ENCODE results near the gene PKD1L1.
"Not testable (repeated sequence)": the region's sequence is repeated elsewhere in the genome, so short reads cannot be mapped to it uniquely, and the experiment has no call there.

PKD1L1 gene

DNA sequence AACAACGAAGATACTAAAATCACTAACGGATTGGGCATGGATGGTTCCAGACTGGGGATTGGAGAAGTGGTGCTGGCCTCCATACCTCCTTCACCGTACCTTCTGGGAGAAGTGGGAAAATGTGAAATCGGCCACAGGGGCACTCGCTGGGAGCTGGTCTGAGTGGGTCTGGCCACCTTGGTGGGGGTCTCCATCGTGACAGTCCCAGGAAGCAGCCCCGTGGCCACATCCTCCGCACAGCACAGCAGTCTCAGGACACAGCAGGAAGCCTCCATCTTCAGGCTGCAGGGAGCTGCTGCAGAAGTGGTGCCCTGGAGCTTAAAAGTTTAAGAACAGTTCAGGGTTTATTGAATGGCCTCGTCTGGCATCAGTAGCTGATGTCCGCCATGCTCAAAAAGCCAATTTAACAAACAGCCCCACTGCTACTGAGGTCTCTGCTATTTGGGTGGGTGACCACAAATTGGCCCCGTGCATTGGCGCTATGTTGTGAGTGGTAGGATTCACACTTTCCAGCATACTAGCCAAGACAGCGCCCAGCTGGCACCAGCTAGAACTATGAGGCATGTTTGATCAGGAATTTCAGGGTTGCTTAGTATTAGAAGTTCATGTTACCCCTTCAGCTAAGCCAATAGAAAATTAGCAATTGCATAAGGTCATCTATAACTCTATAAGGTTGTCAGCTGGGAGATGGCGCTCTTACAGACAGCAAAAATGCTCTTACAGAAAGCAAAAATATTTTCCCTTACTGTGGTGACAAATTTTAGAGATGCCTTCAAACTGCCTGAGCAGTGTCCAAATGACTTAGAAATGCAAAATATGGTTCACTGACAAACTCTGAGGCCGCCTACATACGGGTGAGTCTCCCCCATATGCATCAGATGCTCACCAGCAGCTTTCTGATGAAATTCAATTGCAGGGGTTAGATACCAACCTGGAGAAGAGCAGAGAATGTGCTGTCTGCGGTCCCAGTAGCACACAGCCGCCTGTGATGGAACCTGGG, 17.0 kb downstream of the PKD1L1 start:
- ATAC-seq: peak; percentile 15; the same call in 2 of the 3 replicates

DNA sequence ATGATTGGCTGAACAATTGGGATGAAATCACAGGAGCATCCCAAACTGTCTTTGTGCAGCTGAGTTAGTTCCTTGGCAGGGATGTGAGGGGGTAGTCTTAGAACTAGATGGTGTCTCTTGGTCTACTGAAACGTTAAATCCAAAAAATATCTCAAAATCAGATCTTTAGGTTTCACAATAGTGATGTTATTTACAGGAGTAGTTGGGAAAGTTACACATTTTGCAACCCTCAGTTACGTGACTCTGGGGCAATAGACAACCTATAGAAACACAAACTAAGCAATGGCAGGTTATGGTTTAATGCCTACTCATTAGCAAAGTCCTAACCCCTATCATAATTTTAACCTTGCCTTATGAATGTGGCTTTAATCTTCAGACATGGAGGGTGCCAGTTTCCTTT, 24.0 kb downstream of the PKD1L1 start:
- ATAC-seq: no peak
- no peak for TF ChIP-seq ARNTL (CRISPR knock-in tag; IDR thresholded peaks at IDR 0.05; ENCODE audit: borderline replicate concordance, low read depth)

More for the DNA sequence above, 17.0 kb downstream of the PKD1L1 start:
- TF ChIP-seq, protein P1, sequence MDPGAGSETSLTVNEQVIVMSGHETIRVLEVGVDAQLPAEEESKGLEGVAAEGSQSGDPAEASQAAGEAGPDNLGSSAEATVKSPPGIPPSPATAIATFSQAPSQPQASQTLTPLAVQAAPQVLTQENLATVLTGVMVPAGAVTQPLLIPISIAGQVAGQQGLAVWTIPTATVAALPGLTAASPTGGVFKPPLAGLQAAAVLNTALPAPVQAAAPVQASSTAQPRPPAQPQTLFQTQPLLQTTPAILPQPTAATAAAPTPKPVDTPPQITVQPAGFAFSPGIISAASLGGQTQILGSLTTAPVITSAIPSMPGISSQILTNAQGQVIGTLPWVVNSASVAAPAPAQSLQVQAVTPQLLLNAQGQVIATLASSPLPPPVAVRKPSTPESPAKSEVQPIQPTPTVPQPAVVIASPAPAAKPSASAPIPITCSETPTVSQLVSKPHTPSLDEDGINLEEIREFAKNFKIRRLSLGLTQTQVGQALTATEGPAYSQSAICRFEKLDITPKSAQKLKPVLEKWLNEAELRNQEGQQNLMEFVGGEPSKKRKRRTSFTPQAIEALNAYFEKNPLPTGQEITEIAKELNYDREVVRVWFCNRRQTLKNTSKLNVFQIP (CRISPR knock-in tag; IDR thresholded peaks at IDR 0.05; ENCODE audit: borderline replicate concordance, low read depth): no peak
- no peak for TF ChIP-seq OSR1 (CRISPR knock-in tag; IDR thresholded peaks at IDR 0.05)
- TF ChIP-seq ZFP30 (CRISPR knock-in tag; IDR thresholded peaks at IDR 0.05): no peak
- TF ChIP-seq, protein P2, sequence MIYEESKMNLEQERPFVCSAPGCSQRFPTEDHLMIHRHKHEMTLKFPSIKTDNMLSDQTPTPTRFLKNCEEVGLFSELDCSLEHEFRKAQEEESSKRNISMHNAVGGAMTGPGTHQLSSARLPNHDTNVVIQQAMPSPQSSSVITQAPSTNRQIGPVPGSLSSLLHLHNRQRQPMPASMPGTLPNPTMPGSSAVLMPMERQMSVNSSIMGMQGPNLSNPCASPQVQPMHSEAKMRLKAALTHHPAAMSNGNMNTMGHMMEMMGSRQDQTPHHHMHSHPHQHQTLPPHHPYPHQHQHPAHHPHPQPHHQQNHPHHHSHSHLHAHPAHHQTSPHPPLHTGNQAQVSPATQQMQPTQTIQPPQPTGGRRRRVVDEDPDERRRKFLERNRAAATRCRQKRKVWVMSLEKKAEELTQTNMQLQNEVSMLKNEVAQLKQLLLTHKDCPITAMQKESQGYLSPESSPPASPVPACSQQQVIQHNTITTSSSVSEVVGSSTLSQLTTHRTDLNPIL (CRISPR knock-in tag; IDR thresholded peaks at IDR 0.05; ENCODE audit: low read depth): no peak
- TF ChIP-seq PPARA (CRISPR knock-in tag; IDR thresholded peaks at IDR 0.05; ENCODE audit: borderline replicate concordance): no peak
- no peak for TF ChIP-seq ZNF70 (CRISPR knock-in tag; IDR thresholded peaks at IDR 0.05)
- no peak for TF ChIP-seq TOX (CRISPR knock-in tag; IDR thresholded peaks at IDR 0.05; ENCODE audit: borderline replicate concordance)
- no peak for TF ChIP-seq ZFP3 (CRISPR knock-in tag; IDR thresholded peaks at IDR 0.05)
- no peak for TF ChIP-seq BACH2 (CRISPR knock-in tag; IDR thresholded peaks at IDR 0.05; ENCODE audit: borderline replicate concordance)
- TF ChIP-seq GLIS3 (CRISPR knock-in tag; IDR thresholded peaks at IDR 0.05): no peak
- TF ChIP-seq CSDC2 (CRISPR knock-in tag; IDR thresholded peaks at IDR 0.05): no peak
- no peak for TF ChIP-seq ZNF8 (CRISPR knock-in tag; IDR thresholded peaks at IDR 0.05)
- TF ChIP-seq, protein P3, sequence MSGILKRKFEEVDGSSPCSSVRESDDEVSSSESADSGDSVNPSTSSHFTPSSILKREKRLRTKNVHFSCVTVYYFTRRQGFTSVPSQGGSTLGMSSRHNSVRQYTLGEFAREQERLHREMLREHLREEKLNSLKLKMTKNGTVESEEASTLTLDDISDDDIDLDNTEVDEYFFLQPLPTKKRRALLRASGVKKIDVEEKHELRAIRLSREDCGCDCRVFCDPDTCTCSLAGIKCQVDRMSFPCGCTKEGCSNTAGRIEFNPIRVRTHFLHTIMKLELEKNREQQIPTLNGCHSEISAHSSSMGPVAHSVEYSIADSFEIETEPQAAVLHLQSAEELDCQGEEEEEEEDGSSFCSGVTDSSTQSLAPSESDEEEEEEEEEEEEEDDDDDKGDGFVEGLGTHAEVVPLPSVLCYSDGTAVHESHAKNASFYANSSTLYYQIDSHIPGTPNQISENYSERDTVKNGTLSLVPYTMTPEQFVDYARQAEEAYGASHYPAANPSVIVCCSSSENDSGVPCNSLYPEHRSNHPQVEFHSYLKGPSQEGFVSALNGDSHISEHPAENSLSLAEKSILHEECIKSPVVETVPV (CRISPR knock-in tag; IDR thresholded peaks at IDR 0.05): no peak

DNA sequence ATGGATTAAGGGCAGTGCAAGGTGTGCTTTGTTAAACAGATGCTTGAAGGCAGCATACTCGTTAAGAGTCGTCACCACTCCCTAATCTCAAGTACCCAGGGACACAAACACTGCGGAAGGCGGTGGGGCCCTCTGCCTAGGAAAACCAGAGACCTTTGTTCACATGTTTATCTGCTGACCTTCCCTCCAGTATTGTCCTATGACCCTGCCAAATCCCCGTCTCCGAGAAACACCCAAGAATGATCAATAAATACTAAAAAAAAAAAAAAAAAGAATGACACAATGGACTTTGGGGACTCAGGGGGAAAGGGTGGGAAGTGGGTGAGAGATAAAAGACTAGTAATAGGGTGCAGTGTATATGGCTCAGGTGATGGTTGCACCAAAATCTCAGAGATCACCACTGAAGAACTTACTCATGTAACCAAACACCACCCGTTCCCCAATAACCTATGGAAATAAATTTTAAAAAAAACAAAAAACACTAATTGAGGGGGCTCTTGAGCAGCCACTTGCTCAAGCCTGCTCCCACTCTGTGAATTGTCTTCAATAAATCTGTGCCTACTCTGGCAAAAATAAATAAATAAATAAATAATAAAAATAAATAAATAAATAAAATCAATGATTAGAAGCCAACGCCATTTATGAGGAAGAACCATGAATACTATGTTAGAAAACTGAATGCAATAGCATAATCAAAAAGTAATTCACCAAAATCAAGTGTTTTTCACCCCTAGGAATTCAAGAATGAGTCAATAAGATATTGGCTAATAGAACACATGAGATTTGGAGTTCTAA, 25.0 kb downstream of the PKD1L1 start:
- not testable (repeated sequence) for ATAC-seq

DNA sequence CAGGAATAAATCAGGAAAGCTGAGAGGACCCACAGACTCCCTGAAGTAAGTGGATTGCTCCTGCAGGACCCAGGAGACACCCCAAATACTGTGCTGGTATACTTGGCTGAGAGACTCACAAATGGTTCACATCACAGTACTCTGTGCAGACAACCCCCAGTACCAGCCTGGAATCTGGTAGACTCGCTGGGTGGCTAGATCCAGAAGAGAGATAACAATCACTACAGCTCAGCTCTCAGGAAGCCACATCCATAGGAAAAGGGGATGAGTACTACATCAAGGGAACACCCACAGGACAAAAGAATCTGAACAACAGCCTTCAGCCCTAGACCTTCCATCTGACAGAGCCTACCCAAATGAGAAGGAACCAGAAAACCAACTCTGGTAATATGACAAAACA, 31.8 kb downstream of the PKD1L1 start:
- not testable (repeated sequence) for ATAC-seq

DNA sequence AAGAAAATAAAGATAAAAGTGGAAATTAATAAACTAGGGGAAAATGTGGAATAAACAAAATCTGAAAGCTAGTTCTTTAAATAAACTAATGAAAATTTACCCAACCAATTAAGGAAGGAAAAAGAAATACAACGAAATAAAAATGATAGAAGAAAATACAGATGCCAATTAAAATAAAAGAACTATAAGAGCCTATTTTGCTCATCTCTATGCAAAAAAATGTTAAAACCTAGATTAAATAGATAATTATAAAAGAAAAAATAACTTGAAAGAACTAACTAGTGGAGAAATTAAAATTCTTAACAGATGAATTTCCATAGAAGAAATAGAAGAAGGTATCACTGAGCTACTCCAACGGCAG, 32.7 kb downstream of the PKD1L1 start:
- TF ChIP-seq, protein P3 (CRISPR knock-in tag; IDR thresholded peaks at IDR 0.05): no peak
- TF ChIP-seq BACH2 (CRISPR knock-in tag; IDR thresholded peaks at IDR 0.05; ENCODE audit: borderline replicate concordance) (no peak), TCF4 (CRISPR knock-in tag; IDR thresholded peaks at IDR 0.05; ENCODE audit: borderline replicate concordance) (no peak), ZNF70 (CRISPR knock-in tag; IDR thresholded peaks at IDR 0.05) (no peak), TOX (CRISPR knock-in tag; IDR thresholded peaks at IDR 0.05; ENCODE audit: borderline replicate concordance) (no peak), ESRRG (CRISPR knock-in tag; IDR thresholded peaks at IDR 0.05) (no peak), ZNF565 (CRISPR knock-in tag; conservative IDR thresholded peaks at IDR 0.05; ENCODE audit: low read depth) (no peak), PPARA (CRISPR knock-in tag; IDR thresholded peaks at IDR 0.05; ENCODE audit: borderline replicate concordance) (no peak), ZC3H10 (CRISPR knock-in tag; IDR thresholded peaks at IDR 0.05) (no peak), OSR1 (CRISPR knock-in tag; IDR thresholded peaks at IDR 0.05) (no peak)
- TF ChIP-seq, protein P4, sequence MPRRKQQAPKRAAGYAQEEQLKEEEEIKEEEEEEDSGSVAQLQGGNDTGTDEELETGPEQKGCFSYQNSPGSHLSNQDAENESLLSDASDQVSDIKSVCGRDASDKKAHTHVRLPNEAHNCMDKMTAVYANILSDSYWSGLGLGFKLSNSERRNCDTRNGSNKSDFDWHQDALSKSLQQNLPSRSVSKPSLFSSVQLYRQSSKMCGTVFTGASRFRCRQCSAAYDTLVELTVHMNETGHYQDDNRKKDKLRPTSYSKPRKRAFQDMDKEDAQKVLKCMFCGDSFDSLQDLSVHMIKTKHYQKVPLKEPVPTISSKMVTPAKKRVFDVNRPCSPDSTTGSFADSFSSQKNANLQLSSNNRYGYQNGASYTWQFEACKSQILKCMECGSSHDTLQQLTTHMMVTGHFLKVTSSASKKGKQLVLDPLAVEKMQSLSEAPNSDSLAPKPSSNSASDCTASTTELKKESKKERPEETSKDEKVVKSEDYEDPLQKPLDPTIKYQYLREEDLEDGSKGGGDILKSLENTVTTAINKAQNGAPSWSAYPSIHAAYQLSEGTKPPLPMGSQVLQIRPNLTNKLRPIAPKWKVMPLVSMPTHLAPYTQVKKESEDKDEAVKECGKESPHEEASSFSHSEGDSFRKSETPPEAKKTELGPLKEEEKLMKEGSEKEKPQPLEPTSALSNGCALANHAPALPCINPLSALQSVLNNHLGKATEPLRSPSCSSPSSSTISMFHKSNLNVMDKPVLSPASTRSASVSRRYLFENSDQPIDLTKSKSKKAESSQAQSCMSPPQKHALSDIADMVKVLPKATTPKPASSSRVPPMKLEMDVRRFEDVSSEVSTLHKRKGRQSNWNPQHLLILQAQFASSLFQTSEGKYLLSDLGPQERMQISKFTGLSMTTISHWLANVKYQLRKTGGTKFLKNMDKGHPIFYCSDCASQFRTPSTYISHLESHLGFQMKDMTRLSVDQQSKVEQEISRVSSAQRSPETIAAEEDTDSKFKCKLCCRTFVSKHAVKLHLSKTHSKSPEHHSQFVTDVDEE (CRISPR knock-in tag; IDR thresholded peaks at IDR 0.05): no peak
- no peak for ATAC-seq
